IPS-20b (cell line): ENCODE results near the gene IL17C.
"Not testable (repeated sequence)": the region's sequence is repeated elsewhere in the genome, so short reads cannot be mapped to it uniquely, and the experiment has no call there.

Experiments
- H3K27ac ChIP-seq: one replicate; pipeline ENCODE4 v1.5.1; 2013; ENCODE audit warnings: low read length
- H3K27me3 ChIP-seq: 2 replicates; pipeline ENCODE4 v1.6.1; 2013; ENCODE audit warnings: mild to moderate bottlenecking, low read length, inconsistent platforms; ENCODE audit not compliant: insufficient read depth
- H3K36me3 ChIP-seq: 2 replicates; pipeline ENCODE4 v1.6.1; 2013; ENCODE audit warnings: low read depth, mild to moderate bottlenecking, inconsistent platforms, low read length, moderate library complexity; ENCODE audit not compliant: insufficient read depth
- H3K4me1 ChIP-seq: 2 replicates; pipeline ENCODE4 v1.6.1; 2013; ENCODE audit warnings: mild to moderate bottlenecking, control low read depth, inconsistent platforms, low read length, moderate library complexity; ENCODE audit not compliant: insufficient read depth
- H3K4me3 ChIP-seq: 2 replicates; pipeline ENCODE4 v1.5.1; 2013; ENCODE audit warnings: mild to moderate bottlenecking, low read length, inconsistent platforms
- H3K9ac ChIP-seq: 2 replicates; pipeline ENCODE4 v1.6.1; 2013; ENCODE audit warnings: low read depth, mild to moderate bottlenecking, inconsistent platforms, low read length, moderate library complexity
- H3K9me3 ChIP-seq: 2 replicates; pipeline ENCODE4 v1.6.1; 2013; ENCODE audit warnings: mild to moderate bottlenecking, low read depth, low read length, inconsistent platforms; ENCODE audit not compliant: insufficient read depth

Gene IL17C

GRCh38 chr16:88599092-88599733 lies 39.2 kb upstream of the IL17C start:
- Histone ChIP-seq H3K4me1 (peaks cover 2% of the 10 kb centered on the region; the same call in 1 of the 2 replicates), H3K9ac (no peak overlapping the region), H3K27me3 (no peaks in the 10 kb centered on the region), H3K4me3 (no peak overlapping the region), H3K9me3 (no peaks in the 10 kb centered on the region), H3K27ac (no peak overlapping the region), H3K36me3 (peaks cover 54% of the 10 kb centered on the region)

- no peak overlapping the region for H3K9ac ChIP-seq
- no peak overlapping the region for H3K27ac ChIP-seq
- no peaks in the 10 kb centered on the region for H3K9me3 ChIP-seq
- peaks cover 2% of the 10 kb centered on the region; the same call in 1 of the 2 replicates for H3K4me1 ChIP-seq
- H3K4me3 ChIP-seq: no peak overlapping the region
- H3K27me3 ChIP-seq: no peaks in the 10 kb centered on the region
- peaks cover 60% of the 10 kb centered on the region for H3K36me3 ChIP-seq
These were observed 38.4 kb upstream of the IL17C start for GRCh38 chr16:88599825-88600538.

- H3K4me1 ChIP-seq: peaks cover 2% of the 10 kb centered on the region; the same call in 1 of the 2 replicates
- peaks cover 65% of the 10 kb centered on the region for H3K36me3 ChIP-seq
- no peak overlapping the region for H3K27ac ChIP-seq
These were observed 37.9 kb upstream of the IL17C start for GRCh38 chr16:88600539-88600896.

GRCh38 chr16:88601313-88602036 lies 36.9 kb upstream of the IL17C start:
- H3K36me3 ChIP-seq: peaks cover 75% of the 10 kb centered on the region
- H3K4me1 ChIP-seq: peaks cover 2% of the 10 kb centered on the region; the same call in 1 of the 2 replicates
- H3K9me3 ChIP-seq: no peaks in the 10 kb centered on the region
- H3K27ac ChIP-seq: no peak overlapping the region
- H3K27me3 ChIP-seq: no peaks in the 10 kb centered on the region
- H3K9ac ChIP-seq: no peak overlapping the region
- no peak overlapping the region for H3K4me3 ChIP-seq

More at GRCh38 chr16:88600539-88600896, 37.9 kb upstream of the IL17C start:
- Histone ChIP-seq H3K9me3 (no peaks in the 10 kb centered on the region), H3K9ac (no peak overlapping the region), H3K4me3 (no peak overlapping the region), H3K27me3 (no peaks in the 10 kb centered on the region)

GRCh38 chr16:88602091-88602490 lies 36.3 kb upstream of the IL17C start:
- Histone ChIP-seq H3K27ac (no peak overlapping the region), H3K9ac (no peak overlapping the region), H3K27me3 (no peaks in the 10 kb centered on the region)

GRCh38 chr16:88605186-88606147 lies 32.9 kb upstream of the IL17C start:
- Histone ChIP-seq H3K36me3 (peaks cover 76% of the 10 kb centered on the region), H3K4me3 (no peak overlapping the region), H3K4me1 (peaks cover 2% of the 10 kb centered on the region; the same call in 1 of the 2 replicates), H3K27me3 (peaks cover 3% of the 10 kb centered on the region; the same call in 1 of the 2 replicates), H3K27ac (no peak overlapping the region), H3K9ac (no peak overlapping the region), H3K9me3 (no peaks in the 10 kb centered on the region)

More at GRCh38 chr16:88602091-88602490, 36.3 kb upstream of the IL17C start:
- H3K9me3 ChIP-seq: no peaks in the 10 kb centered on the region
- H3K36me3 ChIP-seq: peaks cover 81% of the 10 kb centered on the region
- peaks cover 2% of the 10 kb centered on the region; the same call in 1 of the 2 replicates for H3K4me1 ChIP-seq
- no peak overlapping the region for H3K4me3 ChIP-seq

- peaks cover 71% of the 10 kb centered on the region for H3K36me3 ChIP-seq
- H3K9me3 ChIP-seq: no peaks in the 10 kb centered on the region
- H3K27ac ChIP-seq: no peak overlapping the region
- no peaks in the 10 kb centered on the region for H3K4me1 ChIP-seq
- H3K27me3 ChIP-seq: peaks cover 9% of the 10 kb centered on the region; the same call in 1 of the 2 replicates
- H3K4me3 ChIP-seq: no peak overlapping the region
- no peak overlapping the region for H3K9ac ChIP-seq
These were observed 32.1 kb upstream of the IL17C start for GRCh38 chr16:88606148-88606757.

- Histone ChIP-seq H3K27me3 (peaks cover 9% of the 10 kb centered on the region; the same call in 1 of the 2 replicates), H3K27ac (no peak overlapping the region), H3K9ac (no peak overlapping the region), H3K36me3 (peaks cover 68% of the 10 kb centered on the region), H3K4me1 (no peaks in the 10 kb centered on the region), H3K4me3 (no peak overlapping the region), H3K9me3 (no peaks in the 10 kb centered on the region)
These were observed 30.3 kb upstream of the IL17C start for GRCh38 chr16:88608076-88608475.

- H3K27me3 ChIP-seq, H3K9me3 ChIP-seq, H3K4me3 ChIP-seq, H3K9ac ChIP-seq, H3K4me1 ChIP-seq, H3K27ac ChIP-seq: not testable (repeated sequence)
- peaks cover 80% of the 10 kb centered on the region for H3K36me3 ChIP-seq
These were observed 28.9 kb upstream of the IL17C start for GRCh38 chr16:88609426-88609825.

GRCh38 chr16:88610080-88610479 lies 28.3 kb upstream of the IL17C start:
- Histone ChIP-seq H3K4me3 (no peak overlapping the region), H3K4me1 (no peaks in the 10 kb centered on the region), H3K9ac (no peak overlapping the region), H3K27me3 (peaks cover 9% of the 10 kb centered on the region; the same call in 1 of the 2 replicates), H3K36me3 (peaks cover 77% of the 10 kb centered on the region), H3K27ac (no peak overlapping the region), H3K9me3 (no peaks in the 10 kb centered on the region)
